Hepatocyte (in vitro differentiated cells): ENCODE measurements around the gene RUNDC3A.

Experiments
- EZH2 ChIP-seq: fragments of 200-600 bp; sonication (generic); IDR thresholded peaks from 2 replicates; pipeline ENCODE4 v1.6.1; 2016; ENCODE audit warnings: antibody characterized with exemption, mild to moderate bottlenecking, borderline replicate concordance
- TF ChIP-seq, protein P1 (sequence below): fragments of 200-600 bp; sonication (generic); IDR thresholded peaks from 2 replicates; pipeline ENCODE4 v1.5.1; 2016; ENCODE audit warnings: antibody characterized with exemption, mild to moderate bottlenecking; ENCODE audit not compliant: poor library complexity

DNA sequence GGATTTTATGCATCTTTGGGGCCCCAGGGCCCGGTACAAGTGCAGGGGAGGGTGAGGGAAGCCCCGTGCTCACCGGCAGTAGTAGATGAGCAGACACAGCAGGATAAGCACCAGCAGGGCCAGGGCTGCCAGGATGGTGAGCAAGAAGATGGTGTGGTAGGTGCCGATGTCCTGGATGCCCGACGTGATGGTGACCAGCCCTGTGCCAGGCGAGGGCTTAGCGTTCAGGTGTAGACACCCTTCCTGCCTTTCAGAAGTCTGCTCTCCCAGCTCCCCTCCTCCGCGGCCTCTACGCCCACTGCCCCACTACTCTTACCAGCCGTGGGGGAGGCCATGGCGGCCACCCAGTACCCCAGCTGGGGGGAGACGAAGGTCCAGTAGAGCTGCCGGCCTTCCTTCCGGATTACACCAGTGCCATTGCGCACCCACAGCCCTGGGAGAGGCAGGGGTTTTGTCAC lies 47.3 kb downstream of the RUNDC3A start:
- TF ChIP-seq EZH2: no peak
- TF ChIP-seq, protein P1, sequence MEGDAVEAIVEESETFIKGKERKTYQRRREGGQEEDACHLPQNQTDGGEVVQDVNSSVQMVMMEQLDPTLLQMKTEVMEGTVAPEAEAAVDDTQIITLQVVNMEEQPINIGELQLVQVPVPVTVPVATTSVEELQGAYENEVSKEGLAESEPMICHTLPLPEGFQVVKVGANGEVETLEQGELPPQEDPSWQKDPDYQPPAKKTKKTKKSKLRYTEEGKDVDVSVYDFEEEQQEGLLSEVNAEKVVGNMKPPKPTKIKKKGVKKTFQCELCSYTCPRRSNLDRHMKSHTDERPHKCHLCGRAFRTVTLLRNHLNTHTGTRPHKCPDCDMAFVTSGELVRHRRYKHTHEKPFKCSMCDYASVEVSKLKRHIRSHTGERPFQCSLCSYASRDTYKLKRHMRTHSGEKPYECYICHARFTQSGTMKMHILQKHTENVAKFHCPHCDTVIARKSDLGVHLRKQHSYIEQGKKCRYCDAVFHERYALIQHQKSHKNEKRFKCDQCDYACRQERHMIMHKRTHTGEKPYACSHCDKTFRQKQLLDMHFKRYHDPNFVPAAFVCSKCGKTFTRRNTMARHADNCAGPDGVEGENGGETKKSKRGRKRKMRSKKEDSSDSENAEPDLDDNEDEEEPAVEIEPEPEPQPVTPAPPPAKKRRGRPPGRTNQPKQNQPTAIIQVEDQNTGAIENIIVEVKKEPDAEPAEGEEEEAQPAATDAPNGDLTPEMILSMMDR: no peak
